CD4-positive, alpha-beta T cell (primary cell): ENCODE measurements around the gene LMNB1. TPM values are rescaled to one million over a fixed set of nuclear protein-coding genes. Genes with fewer than 3 reads are reported as not detected.

Experiments used
- ATAC-seq: fragments of 200-7000 bp; cut with Tn5 transposase; one replicate; pipeline ENCODE4 v1.10.0; 2022; ENCODE audit warnings: mild to moderate bottlenecking; ENCODE audit not compliant: poor library complexity
- CTCF ChIA-PET: fragments of 350-600 bp; sonication (Branson Sonifier 250); formaldehyde crosslinking; loops from one replicate; lab custom pipeline; 2021; ENCODE audit warnings: antibody characterized with exemption, inconsistent platforms; lab: Charles Lee
- POLR2A ChIA-PET: fragments of 350-600 bp; sonication (Branson Sonifier 250); formaldehyde crosslinking; loops from one replicate; lab custom pipeline; 2021; ENCODE audit warnings: antibody characterized with exemption, inconsistent platforms; lab: Charles Lee
- DNase-seq, 14 experiments: peaks; one replicate each; pipeline ENCODE4 v3.0.0-alpha.2; 2013 to 2020; ENCODE audit warnings: mixed read lengths in 2 of 14
- H3K27ac ChIP-seq, 2 donors: one replicate each; pipeline versions ENCODE4 v1.5.1 to v1.7.0; 2013; ENCODE audit warnings: low read length in 2 of 2, low read depth in 1 of 2, mild to moderate bottlenecking in 1 of 2
- H3K27me3 ChIP-seq, 2 experiments: 1 replicate in 1 of 2; 2 replicates in 1 of 2; pipeline versions ENCODE4 v1.6.1 to v1.7.0; 2013; ENCODE audit warnings: low read length in 2 of 2, control low read depth in 1 of 2, mild to moderate bottlenecking in 1 of 2, moderate library complexity in 1 of 2; ENCODE audit not compliant: insufficient read depth in 2 of 2, control insufficient read depth in 1 of 2
- H3K36me3 ChIP-seq: one replicate; pipeline ENCODE4 v1.6.1; 2013; ENCODE audit warnings: low read length, control low read depth; ENCODE audit not compliant: insufficient read depth
- H3K4me1 ChIP-seq: one replicate; pipeline ENCODE4 v1.6.1; 2013; ENCODE audit warnings: low read length, control low read depth; ENCODE audit not compliant: insufficient read depth
- H3K4me3 ChIP-seq: one replicate; pipeline ENCODE4 v1.5.1; 2013; ENCODE audit warnings: mild to moderate bottlenecking, low read length, moderate library complexity
- H3K9me3 ChIP-seq, 2 experiments: 1 replicate in 1 of 2; 2 replicates in 1 of 2; pipeline versions ENCODE4 v1.6.1 to v1.7.0; 2013; ENCODE audit warnings: low read length in 2 of 2, mild to moderate bottlenecking in 2 of 2, control low read depth in 1 of 2, moderate library complexity in 1 of 2; ENCODE audit not compliant: control insufficient read depth in 1 of 2, insufficient read depth in 1 of 2
- H3K27ac Mint-ChIP-seq: one replicate; pipeline ENCODE4 v1.8.0; 2020; ENCODE audit warnings: mixed read lengths
- H3K27me3 Mint-ChIP-seq: one replicate; pipeline ENCODE4 v1.8.0; 2021; ENCODE audit warnings: mixed read lengths
- H3K36me3 Mint-ChIP-seq: one replicate; pipeline ENCODE4 v1.8.0; 2021; ENCODE audit warnings: low read depth, mixed read lengths
- H3K4me1 Mint-ChIP-seq: one replicate; pipeline ENCODE4 v1.8.0; 2021; ENCODE audit warnings: low read depth, mixed read lengths
- H3K4me3 Mint-ChIP-seq: one replicate; pipeline ENCODE4 v1.8.0; 2020; ENCODE audit warnings: mild to moderate bottlenecking, mixed read lengths
- H3K9me3 Mint-ChIP-seq: one replicate; pipeline ENCODE4 v1.8.0; 2020; ENCODE audit warnings: mixed read lengths
- CTCF ChIP-seq: fragments of 200-600 bp; IDR thresholded peaks from one replicate; pipeline ENCODE4 v1.8.0; 2022; ENCODE audit warnings: antibody characterized with exemption, mild to moderate bottlenecking
- intact Hi-C, 2 experiments: fragments of 100-400 bp; cut with DNase I in 1 of 2; cut with micrococcal nuclease in 1 of 2; formaldehyde crosslinking; loops; one replicate each; pipeline versions ENCODE4 v1.15.1 to v1.9.0; 2023 to 2025; cut with DNase I, micrococcal nuclease
- total RNA-seq, 174 experiments: library from RNA in 2 of 174; stranded (reverse) in 2 of 174; gene quantifications; one replicate each; pipeline ENCODE4 v1.2.3 and lab custom pipeline; 2021 to 2026

LMNB1 gene
- total RNA-seq, 2 experiments from 2014 or later = 30.6 to 31.1 TPM

GRCh38 chr5:126826619-126827215 is 49.8 kb downstream of the LMNB1 start:
- peaks cover 91% of the 10 kb centered on the region for H3K36me3 Mint-ChIP-seq
- Histone ChIP-seq H3K27ac (no peak overlapping the region), H3K27me3 (no peaks in the 10 kb centered on the region), H3K9me3 (no peaks in the 10 kb centered on the region), H3K4me1 (no peaks in the 10 kb centered on the region), H3K4me3 (no peak overlapping the region), H3K36me3 (peaks cover 64% of the 10 kb centered on the region)
- intact Hi-C loops = no loop called here
- H3K27ac Mint-ChIP-seq = no peak overlapping the region
- H3K4me1 Mint-ChIP-seq = no peaks in the 10 kb centered on the region
- no peak for TF ChIP-seq CTCF
- POLR2A ChIA-PET = interaction anchor here (2.3 kb wide), 1 partner anchor 50 kb away, joined by 7 read pairs; the partner anchor contains the start of gene LMNB1
- no peak overlapping the region for H3K4me3 Mint-ChIP-seq
- DNase-seq (no peak), ATAC-seq (no peak)
- CTCF ChIA-PET = interaction anchor here (1.0 kb wide), 1 partner anchor 10 kb away, joined by 3 read pairs; no protein-coding TSS in a partner anchor
- no peaks in the 10 kb centered on the region for H3K27me3 Mint-ChIP-seq
- H3K9me3 Mint-ChIP-seq = no peaks in the 10 kb centered on the region

- Histone ChIP-seq H3K36me3 (peaks cover 65% of the 10 kb centered on the region), H3K27me3 (no peaks in the 10 kb centered on the region), H3K4me1 (no peaks in the 10 kb centered on the region), H3K4me3 (no peak overlapping the region), H3K27ac (no peak overlapping the region), H3K9me3 (no peaks in the 10 kb centered on the region)
- CTCF ChIA-PET = no interaction called here
- no peak for DNase-seq
- no peak for TF ChIP-seq CTCF
- Mint-ChIP-seq H3K9me3 (no peaks in the 10 kb centered on the region), H3K27me3 (no peaks in the 10 kb centered on the region), H3K27ac (no peak overlapping the region), H3K36me3 (peaks cover 79% of the 10 kb centered on the region), H3K4me1 (no peaks in the 10 kb centered on the region), H3K4me3 (no peak overlapping the region)
- POLR2A ChIA-PET = interaction anchor here (0.6 to 1.6 kb wide), 2 partner anchors 10 to 51 kb away, joined by 4 read pairs; no protein-coding TSS in a partner anchor
- no peak for ATAC-seq
- intact Hi-C loops = no loop called here
These were observed 52.2 kb downstream of the LMNB1 start for GRCh38 chr5:126829098-126829497.

GRCh38 chr5:126830061-126830460 is 53.1 kb downstream of the LMNB1 start:
- Mint-ChIP-seq H3K9me3 (no peaks in the 10 kb centered on the region), H3K4me1 (no peaks in the 10 kb centered on the region), H3K36me3 (peaks cover 81% of the 10 kb centered on the region), H3K4me3 (no peak overlapping the region), H3K27me3 (no peaks in the 10 kb centered on the region), H3K27ac (no peak overlapping the region)
- H3K4me1 ChIP-seq = no peaks in the 10 kb centered on the region
- intact Hi-C loops = no loop called here
- H3K36me3 ChIP-seq = peaks cover 72% of the 10 kb centered on the region
- H3K27ac ChIP-seq = no peak overlapping the region
- DNase-seq (no peak), ATAC-seq (no peak)
- no peak for TF ChIP-seq CTCF
- no peaks in the 10 kb centered on the region for H3K9me3 ChIP-seq
- no peak overlapping the region for H3K4me3 ChIP-seq
- ChIA-PET POLR2A (interaction anchor here (1.6 kb wide), 1 partner anchor 52 kb away, joined by 4 read pairs; no protein-coding TSS in a partner anchor), CTCF (no interaction called here)
- H3K27me3 ChIP-seq = no peaks in the 10 kb centered on the region
